ENCODE data around the gene ATP2C2.

- TF ChIP-seq POLR2A (IDR thresholded peaks at IDR 0.05) (no peak), CTCF (IDR thresholded peaks at IDR 0.05) (no peak), POLR2AphosphoS5 (IDR thresholded peaks at IDR 0.05) (no peak), EP300 (IDR thresholded peaks at IDR 0.05) (no peak)
These were observed 39.3 kb upstream of the ATP2C2 start for GRCh38 chr16:84329016-84329415.
